ENCODE data around the gene GOLPH3.
"Not testable (repeated sequence)": the region's sequence is repeated elsewhere in the genome, so short reads cannot be mapped to it uniquely, and the experiment has no call there.

GOLPH3 gene

GRCh38 chr5:32174011-32174870 lies at the start of gene GOLPH3:
Gene GOLPH3, minus strand, starts transcription at chr5:32174319. Its CDS starts 285 bp downstream, at chr5:32174034.
- DNase-seq, result peak; percentile 96

GRCh38 chr5:32222723-32223470 lies 48.8 kb upstream of the GOLPH3 start:
- DNase-seq, result no peak

- DNase-seq, result peak; percentile 53
Observed at GRCh38 chr5:32217886-32218396, 43.8 kb upstream of the GOLPH3 start.

- DNase-seq, result not testable (repeated sequence)
Observed at GRCh38 chr5:32214344-32214743, 40.2 kb upstream of the GOLPH3 start.

GRCh38 chr5:32210151-32210550 lies 36.0 kb upstream of the GOLPH3 start:
- no peak for DNase-seq

- DNase-seq, result not testable (repeated sequence)
Observed at GRCh38 chr5:32208837-32209236, 34.7 kb upstream of the GOLPH3 start.

GRCh38 chr5:32207355-32207634 lies 33.2 kb upstream of the GOLPH3 start:
- no peak for DNase-seq

GRCh38 chr5:32206509-32207354 lies 32.6 kb upstream of the GOLPH3 start:
- no peak for DNase-seq

GRCh38 chr5:32206053-32206452 lies 31.9 kb upstream of the GOLPH3 start:
- DNase-seq, result no peak

GRCh38 chr5:32202394-32202793 lies 28.3 kb upstream of the GOLPH3 start:
- no peak for DNase-seq

GRCh38 chr5:32201122-32201753 lies 27.1 kb upstream of the GOLPH3 start:
- DNase-seq, result no peak

GRCh38 chr5:32197032-32197431 lies 22.9 kb upstream of the GOLPH3 start:
- DNase-seq, result no peak

GRCh38 chr5:32195265-32195664 lies 21.1 kb upstream of the GOLPH3 start:
- no peak for DNase-seq

- DNase-seq, result peak; percentile 82
Observed at GRCh38 chr5:32193591-32193990, 19.5 kb upstream of the GOLPH3 start.

- DNase-seq, result peak; percentile 91
Observed at GRCh38 chr5:32190095-32190494, 16.0 kb upstream of the GOLPH3 start.

GRCh38 chr5:32187675-32188074 lies 13.6 kb upstream of the GOLPH3 start:
- DNase-seq, result no peak

- DNase-seq, result no peak
Observed at GRCh38 chr5:32182463-32183063, 8.4 kb upstream of the GOLPH3 start.

- peak; percentile 85 for DNase-seq
Observed at GRCh38 chr5:32173267-32174010, 680 bp downstream of the GOLPH3 start.

GRCh38 chr5:32172923-32173266 lies 1.2 kb downstream of the GOLPH3 start:
- no peak for DNase-seq

- peak; percentile 36 for DNase-seq
Observed at GRCh38 chr5:32172186-32172911, 1.8 kb downstream of the GOLPH3 start.
